Suprapubic skin (tissue), 4 donors: ENCODE measurements around the gene PRAMEF11. TPM values are rescaled to one million over a fixed set of nuclear protein-coding genes. Genes with fewer than 3 reads are reported as not detected.
"Not testable (repeated sequence)": the region's sequence is repeated elsewhere in the genome, so short reads cannot be mapped to it uniquely, and the experiment has no call there.

Source experiments
- DNase-seq, 2 donors: peaks; one replicate each; pipeline ENCODE4 v3.0.0-alpha.2; 2019; ENCODE audit warnings: low spot score in 2 of 2
- H3K27ac ChIP-seq: fragments of 200-600 bp; sonication (generic); one replicate; pipeline ENCODE4 v1.5.1; 2019
- H3K27me3 ChIP-seq: fragments of 200-600 bp; sonication (generic); one replicate; pipeline ENCODE4 v1.5.1; 2019
- H3K36me3 ChIP-seq: fragments of 200-600 bp; sonication (generic); one replicate; pipeline ENCODE4 v1.5.1; 2019
- H3K4me1 ChIP-seq: fragments of 200-600 bp; sonication (generic); one replicate; pipeline ENCODE4 v1.5.1; 2019
- H3K4me3 ChIP-seq: fragments of 200-600 bp; sonication (generic); one replicate; pipeline ENCODE4 v1.5.1; 2019; ENCODE audit warnings: mild to moderate bottlenecking
- H3K9me3 ChIP-seq: fragments of 200-600 bp; sonication (generic); one replicate; pipeline ENCODE4 v1.5.1; 2019
- CTCF ChIP-seq, 2 donors: fragments of 200-600 bp in 1 of 2; fragments of 450-650 bp in 1 of 2; sonication (generic) in 1 of 2; IDR thresholded peaks; one replicate each; pipeline ENCODE4 v1.5.1; 2016 to 2019; ENCODE audit warnings: antibody characterized with exemption in 2 of 2, mild to moderate bottlenecking in 1 of 2, moderate library complexity in 1 of 2
- EP300 ChIP-seq: sonication (generic); formaldehyde crosslinking; IDR thresholded peaks from one replicate; pipeline ENCODE4 v1.6.1; 2017; ENCODE audit warnings: antibody characterized with exemption
- POLR2A ChIP-seq, 2 donors: fragments of 450-650 bp; IDR thresholded peaks; one replicate each; pipeline ENCODE4 v1.6.1; 2017; ENCODE audit warnings: antibody characterized with exemption in 2 of 2, mild to moderate bottlenecking in 2 of 2, moderate library complexity in 2 of 2
- POLR2AphosphoS5 ChIP-seq, 3 donors: sonication (generic); formaldehyde crosslinking; IDR thresholded peaks; one replicate each; pipeline ENCODE4 v1.6.1; 2017; ENCODE audit warnings: antibody characterized with exemption in 3 of 3
- WGBS: methylation state at CpG from one replicate; pipeline ENCODE4 v1.1.5; 2018; 5-methylcytosine and 5-hydroxymethylcytosine counted together
- total RNA-seq, 4 donors: library from RNA; depleted of rRNA; stranded (reverse); fragments of >200 nt; gene quantifications; one replicate each; pipeline ENCODE4 v1.1.0, GENCODE V29; 2016

Gene PRAMEF11
- total RNA-seq, 4 donors from 2014 or later: not detected

DNA sequence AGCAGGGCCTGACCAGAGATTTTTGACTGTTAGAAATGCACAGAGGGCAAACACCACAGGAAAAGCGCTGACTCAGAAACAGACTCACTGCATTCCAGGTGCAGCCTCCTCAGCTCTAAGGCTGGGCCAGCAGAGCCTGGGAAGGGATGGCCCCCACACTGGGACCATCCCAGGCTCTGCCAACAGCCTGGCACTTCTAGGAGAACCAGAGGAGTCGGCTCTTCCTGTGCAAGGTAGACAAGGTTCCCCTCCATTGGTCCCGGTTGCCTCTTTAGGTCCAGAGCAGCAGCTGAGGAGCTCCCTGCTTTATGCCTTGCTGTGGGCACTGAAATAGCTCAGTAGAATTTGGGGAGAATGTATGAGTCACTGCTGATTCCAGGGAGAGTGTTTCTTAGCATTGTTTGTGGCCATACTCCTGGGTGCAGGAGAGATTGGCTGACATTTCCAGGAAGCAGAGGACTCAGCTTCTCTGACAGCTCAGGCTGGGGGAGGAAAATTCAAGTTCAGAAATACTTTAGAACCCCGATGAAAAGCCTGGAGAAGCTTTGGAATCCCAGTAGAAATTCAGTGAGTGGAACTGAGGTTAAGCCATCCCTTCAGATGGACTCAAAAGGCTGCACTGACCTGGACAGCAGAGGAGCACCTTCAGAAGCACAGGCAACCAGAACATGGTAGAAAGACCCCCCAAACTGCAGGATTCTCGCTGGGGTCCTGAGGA lies 20.4 kb downstream of the PRAMEF11 start:
- no peaks in the 10 kb centered on the region for H3K4me1 ChIP-seq
- no peaks in the 10 kb centered on the region for H3K27me3 ChIP-seq
- H3K4me3 ChIP-seq: no peak overlapping the region
- WGBS: 69% methylated on average over 4 of the region's 5 CpGs
- H3K27ac ChIP-seq: no peak overlapping the region
- no peaks in the 10 kb centered on the region for H3K9me3 ChIP-seq
- DNase-seq: no peak
- no peaks in the 10 kb centered on the region for H3K36me3 ChIP-seq
- TF ChIP-seq POLR2AphosphoS5 (IDR thresholded peaks at IDR 0.05): no peak
- no peak for TF ChIP-seq POLR2A (IDR thresholded peaks at IDR 0.05)
- no peak for TF ChIP-seq CTCF (IDR thresholded peaks at IDR 0.05)
- no peak for TF ChIP-seq EP300

DNA sequence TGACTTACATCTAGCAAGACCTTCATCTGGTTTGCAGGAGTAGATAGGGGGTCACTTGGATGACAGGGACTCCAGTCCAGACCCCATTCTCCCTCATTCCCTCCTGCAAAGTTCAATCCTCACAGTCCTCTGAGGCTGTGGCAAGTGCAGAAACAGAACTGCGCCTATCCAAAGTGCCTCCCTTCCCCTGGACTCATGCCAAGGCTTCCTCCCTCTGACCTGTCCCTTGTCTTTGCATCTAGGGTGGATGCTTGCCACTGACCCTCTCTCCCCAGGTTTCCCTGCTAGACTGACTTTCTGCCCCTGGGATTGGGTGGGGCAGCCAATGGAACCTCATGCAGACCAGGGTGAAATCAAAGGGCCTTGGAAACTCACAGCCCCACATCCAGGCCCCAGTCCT lies 21.3 kb downstream of the PRAMEF11 start:
- Histone ChIP-seq H3K36me3 (no peaks in the 10 kb centered on the region), H3K4me3 (no peak overlapping the region), H3K27ac (no peak overlapping the region), H3K4me1 (no peaks in the 10 kb centered on the region), H3K9me3 (no peaks in the 10 kb centered on the region), H3K27me3 (no peaks in the 10 kb centered on the region)
- WGBS: 82% methylated on average over 1 of the region's 1 CpG
- TF ChIP-seq POLR2AphosphoS5 (IDR thresholded peaks at IDR 0.05) (no peak), POLR2A (IDR thresholded peaks at IDR 0.05) (no peak), EP300 (no peak), CTCF (IDR thresholded peaks at IDR 0.05) (no peak)
- no peak for DNase-seq

DNA sequence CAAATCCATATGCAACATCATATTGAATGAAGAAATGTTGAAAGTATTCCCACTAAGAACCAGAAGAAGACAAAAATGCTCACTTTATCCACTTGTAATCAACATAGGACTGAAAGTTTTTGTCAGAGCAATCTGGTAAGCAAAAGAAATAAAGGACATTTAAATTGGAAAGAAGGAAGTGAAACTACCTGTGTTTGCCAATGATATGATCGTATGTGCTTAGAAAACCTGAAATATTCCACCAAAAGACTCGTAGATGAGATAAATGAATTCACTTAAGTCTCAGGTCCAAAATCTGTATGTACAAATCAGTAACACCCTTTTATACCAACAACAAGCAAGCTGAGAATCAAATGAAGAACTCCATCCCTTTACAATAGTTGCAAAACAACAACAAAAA lies 31.5 kb downstream of the PRAMEF11 start:
- TF ChIP-seq CTCF (IDR thresholded peaks at IDR 0.05) (no peak), POLR2A (IDR thresholded peaks at IDR 0.05) (no peak), EP300 (no peak), POLR2AphosphoS5 (IDR thresholded peaks at IDR 0.05) (no peak)
- DNase-seq: no peak
- Histone ChIP-seq H3K27ac (no peak overlapping the region), H3K9me3 (no peaks in the 10 kb centered on the region), H3K36me3 (no peaks in the 10 kb centered on the region), H3K4me3 (no peak overlapping the region), H3K4me1 (no peaks in the 10 kb centered on the region), H3K27me3 (no peaks in the 10 kb centered on the region)
- 73% methylated on average over 2 of the region's 2 CpGs for WGBS

DNA sequence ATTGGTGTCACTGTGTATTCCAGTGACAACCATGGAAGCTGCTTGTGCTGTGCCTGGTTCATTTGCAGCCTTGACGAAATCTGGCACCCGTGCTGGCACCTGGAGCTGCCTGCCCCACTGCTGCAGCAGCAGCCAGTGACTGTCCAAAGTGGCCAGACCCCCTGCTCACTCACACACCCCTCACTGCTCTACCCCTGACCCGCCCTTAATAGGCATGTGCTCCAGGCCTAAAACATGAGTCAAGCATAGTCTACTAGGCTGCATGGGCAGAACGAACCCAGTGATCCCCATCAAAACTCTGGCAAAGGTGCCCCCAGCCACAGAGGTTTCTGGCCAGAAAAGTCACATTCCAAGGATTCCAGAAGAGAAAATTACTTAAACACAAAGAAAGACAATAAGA lies 32.3 kb downstream of the PRAMEF11 start:
- whole genome bisulfite sequencing: 44% methylated on average over 4 of the region's 4 CpGs

GRCh38 chr1:12791097-12791496 lies 40.1 kb downstream of the PRAMEF11 start, which contains the start of gene PRAMEF1:
Gene PRAMEF1, plus strand, starts transcription at chr1:12791397. Its CDS starts 1,831 bp downstream, at chr1:12793228.
- not testable (repeated sequence) for H3K27ac ChIP-seq, H3K27me3 ChIP-seq, H3K36me3 ChIP-seq, H3K4me1 ChIP-seq, H3K4me3 ChIP-seq, DNase-seq, H3K9me3 ChIP-seq
- WGBS: 88% methylated on average over 5 of the region's 5 CpGs

More for the DNA sequence above, 32.3 kb downstream of the PRAMEF11 start:
- DNase-seq: no peak
- Histone ChIP-seq H3K4me3 (no peak overlapping the region), H3K27ac (no peak overlapping the region), H3K27me3 (no peaks in the 10 kb centered on the region), H3K36me3 (no peaks in the 10 kb centered on the region), H3K4me1 (no peaks in the 10 kb centered on the region), H3K9me3 (no peaks in the 10 kb centered on the region)
- no peak for TF ChIP-seq CTCF (IDR thresholded peaks at IDR 0.05)
- no peak for TF ChIP-seq POLR2A (IDR thresholded peaks at IDR 0.05)
- TF ChIP-seq POLR2AphosphoS5 (IDR thresholded peaks at IDR 0.05): no peak
- TF ChIP-seq EP300: no peak

DNA sequence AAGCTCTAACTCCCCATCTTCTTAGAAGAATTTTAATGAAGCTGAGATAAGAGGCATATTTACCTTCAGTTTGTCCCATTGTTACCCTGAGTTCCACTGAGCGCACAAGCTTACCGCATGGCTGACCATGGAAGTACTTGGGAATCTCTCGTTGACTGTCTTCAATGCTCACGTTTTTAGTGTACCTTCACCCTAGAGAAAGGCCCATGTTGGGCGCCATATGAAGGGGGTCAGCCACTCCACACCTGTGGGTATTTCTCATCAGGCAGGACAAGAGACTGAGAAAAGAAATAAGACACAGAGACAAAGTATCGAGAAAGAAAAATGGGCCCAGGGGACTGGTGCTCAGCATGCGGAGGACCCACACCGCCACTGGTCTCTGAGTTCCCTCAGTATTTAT lies 46.5 kb downstream of the PRAMEF11 start:
- peaks cover 13% of the 10 kb centered on the region for H3K9me3 ChIP-seq
- WGBS: 92% methylated on average over 7 of the region's 8 CpGs
- not testable (repeated sequence) for H3K4me1 ChIP-seq, H3K36me3 ChIP-seq, H3K27me3 ChIP-seq, DNase-seq, H3K4me3 ChIP-seq, H3K27ac ChIP-seq

- not testable (repeated sequence) for H3K4me3 ChIP-seq, H3K4me1 ChIP-seq, H3K36me3 ChIP-seq, H3K27me3 ChIP-seq, DNase-seq, H3K27ac ChIP-seq
- WGBS: 80% methylated on average over 1 of the region's 7 CpGs
- peaks cover 13% of the 10 kb centered on the region for H3K9me3 ChIP-seq
These were observed 47.4 kb downstream of the PRAMEF11 start for GRCh38 chr1:12783783-12784182.

DNA sequence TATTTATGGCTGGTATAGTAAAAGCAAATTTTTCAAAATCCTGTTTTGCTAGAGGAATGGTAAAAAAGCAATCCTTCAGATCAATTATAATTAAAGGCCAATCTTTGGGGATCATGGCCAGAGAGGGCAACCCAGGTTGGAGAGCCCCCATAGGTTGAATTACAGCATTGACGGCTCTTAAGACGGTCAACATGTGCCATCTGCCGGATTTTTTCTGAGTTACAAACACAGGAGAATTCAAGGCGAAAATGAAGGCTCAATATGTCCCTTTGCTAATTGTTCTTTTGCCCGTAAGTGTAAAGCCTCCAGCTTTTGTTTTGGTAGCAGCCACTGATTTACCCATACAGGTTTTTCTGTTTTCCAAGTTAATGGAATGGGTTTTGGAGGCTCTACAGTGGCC lies 49.7 kb downstream of the PRAMEF11 start:
- DNase-seq, H3K36me3 ChIP-seq, H3K4me1 ChIP-seq, H3K4me3 ChIP-seq, H3K27ac ChIP-seq, H3K27me3 ChIP-seq: not testable (repeated sequence)
- 92% methylated on average over 5 of the region's 5 CpGs for WGBS
- H3K9me3 ChIP-seq: peaks cover 13% of the 10 kb centered on the region
